CD4-positive, alpha-beta memory T cell (primary cell): ENCODE measurements around the gene SLC30A1. TPM values are rescaled to one million over a fixed set of nuclear protein-coding genes. Genes with fewer than 3 reads are reported as not detected.
A peak's percentile ranks its signal among the peaks of the same experiment; 100 is the strongest.

Experiments
- CTCF ChIA-PET: fragments of 350-600 bp; sonication (Branson Sonifier 250); formaldehyde crosslinking; loops from one replicate; lab custom pipeline; 2021; ENCODE audit warnings: inconsistent platforms; ENCODE audit not compliant: partially characterized antibody; lab: Charles Lee
- POLR2A ChIA-PET: fragments of 350-600 bp; sonication (Branson Sonifier 250); formaldehyde crosslinking; loops from one replicate; lab custom pipeline; 2021; ENCODE audit not compliant: partially characterized antibody; lab: Charles Lee
- DNase-seq, 5 donors: peaks; one replicate each; pipeline versions ENCODE4 v3.0.0 to v3.0.0-alpha.2; 2020 to 2022; ENCODE audit warnings: mixed read lengths in 1 of 5
- H3K27ac ChIP-seq: one replicate; pipeline ENCODE4 v1.7.0; 2013; ENCODE audit warnings: low read depth, low read length
- H3K27me3 ChIP-seq: 2 replicates; pipeline ENCODE4 v1.7.0; 2013; ENCODE audit warnings: mild to moderate bottlenecking, low read length, moderate library complexity; ENCODE audit not compliant: insufficient read depth
- H3K36me3 ChIP-seq: 2 replicates; pipeline ENCODE4 v1.7.0; 2013; ENCODE audit warnings: mild to moderate bottlenecking, low read length, moderate library complexity; ENCODE audit not compliant: insufficient read depth
- H3K4me1 ChIP-seq: 2 replicates; pipeline ENCODE4 v1.7.0; 2013; ENCODE audit warnings: mild to moderate bottlenecking, low read length, moderate library complexity; ENCODE audit not compliant: insufficient read depth
- H3K4me3 ChIP-seq, 2 donors: one replicate each; pipeline ENCODE4 v1.7.0; 2013; ENCODE audit warnings: low read length in 2 of 2, mild to moderate bottlenecking in 1 of 2
- H3K9me3 ChIP-seq, 2 donors: one replicate each; pipeline ENCODE4 v1.7.0; 2013; ENCODE audit warnings: low read length in 2 of 2, control low read depth in 1 of 2; ENCODE audit not compliant: control insufficient read depth in 1 of 2
- H3K27ac Mint-ChIP-seq, 7 donors: one replicate each; pipeline ENCODE4 v1.8.0; 2020 to 2021; ENCODE audit warnings: mixed read lengths in 7 of 7, mild to moderate bottlenecking in 6 of 7, inconsistent platforms in 3 of 7, moderate library complexity in 3 of 7
- H3K27me3 Mint-ChIP-seq, 2 donors: one replicate each; pipeline ENCODE4 v1.8.0; 2020 to 2021; ENCODE audit warnings: mixed read lengths in 2 of 2
- H3K36me3 Mint-ChIP-seq, 2 donors: one replicate each; pipeline ENCODE4 v1.8.0; 2020 to 2021; ENCODE audit warnings: mixed read lengths in 2 of 2, inconsistent platforms in 1 of 2, mild to moderate bottlenecking in 1 of 2
- H3K4me1 Mint-ChIP-seq, 4 donors: one replicate each; pipeline ENCODE4 v1.8.0; 2020 to 2021; ENCODE audit warnings: mixed read lengths in 4 of 4, mild to moderate bottlenecking in 1 of 4
- H3K4me3 Mint-ChIP-seq, 8 donors: one replicate each; pipeline ENCODE4 v1.8.0; 2020 to 2021; ENCODE audit warnings: mixed read lengths in 8 of 8, mild to moderate bottlenecking in 7 of 8, moderate library complexity in 6 of 8, inconsistent platforms in 3 of 8
- H3K9me3 Mint-ChIP-seq, 8 donors: one replicate each; pipeline ENCODE4 v1.8.0; 2020 to 2021; ENCODE audit warnings: mixed read lengths in 8 of 8, mild to moderate bottlenecking in 5 of 8, inconsistent platforms in 3 of 8, moderate library complexity in 1 of 8
- intact Hi-C: fragments of 100-400 bp; cut with micrococcal nuclease; formaldehyde crosslinking; loops from one replicate; pipeline ENCODE4 v1.15.1; 2023
- polyA plus RNA-seq, 2 donors: library from polyadenylated mRNA; unstranded; fragments of 300-500 nt; fragmentation: Illumina TruSeq; gene quantifications; one replicate each; pipeline ENCODE4 v1.2.3, GENCODE V29; 2021
- total RNA-seq, 2 experiments: library from RNA; stranded (reverse); gene quantifications; one replicate each; pipeline ENCODE4 v1.2.3, GENCODE V29; 2021

SLC30A1 gene
- total and polyA plus RNA-seq, 4 experiments from 2014 or later = 2.5 to 10.6 (median 6.3) TPM

- Mint-ChIP-seq H3K27ac (peak overlapping the region in 4 of 7 donors; percentile 3 to 57 (median 36)), H3K36me3 (no peaks in the 10 kb centered on the region), H3K9me3 (peaks cover 0 to 4% (median 0%) of the 10 kb centered on the region in 8 donors), H3K4me1 (peaks cover 8 to 28% (median 11%) of the 10 kb centered on the region in 4 donors), H3K27me3 (peaks cover 0 to 2% of the 10 kb centered on the region in 2 donors), H3K4me3 (peak overlapping the region in 4 of 8 donors; percentile 13 to 56 (median 35))
- H3K9me3 ChIP-seq = no peaks in the 10 kb centered on the region
- no peaks in the 10 kb centered on the region for H3K36me3 ChIP-seq
- ChIA-PET POLR2A (no interaction called here), CTCF (interaction anchor here (0.9 to 1.8 kb wide), 2 partner anchors 17 to 39 kb away, joined by 3 to 6 read pairs; no protein-coding TSS in a partner anchor)
- H3K27me3 ChIP-seq = no peaks in the 10 kb centered on the region
- H3K27ac ChIP-seq = no peak overlapping the region
- H3K4me1 ChIP-seq = peaks cover 18% of the 10 kb centered on the region
- intact Hi-C loops = loop anchor here (2.0 kb wide), 1 partner anchor 29 kb away; the partner anchor contains the start of gene SLC30A1
- H3K4me3 ChIP-seq = no peak overlapping the region
- no peak for DNase-seq
Measured at GRCh38 chr1:211607754-211608473, 29.0 kb upstream of the SLC30A1 start.

- H3K4me1 Mint-ChIP-seq = peaks cover 8 to 28% (median 11%) of the 10 kb centered on the region in 4 donors
- H3K27ac ChIP-seq = peak overlapping the region; percentile 22
- no peaks in the 10 kb centered on the region for H3K27me3 ChIP-seq
- ChIA-PET POLR2A (interaction anchor here (2.1 kb wide), 1 partner anchor 28 kb away, joined by 21 read pairs; the partner anchor contains the start of gene SLC30A1), CTCF (interaction anchor here (0.9 to 1.8 kb wide), 5 partner anchors 18 to 849 kb away, joined by 3 to 6 read pairs (median 4); partner anchors contain the start of gene SLC30A1)
- intact Hi-C loops = loop anchor here (2.0 kb wide), 1 partner anchor 28 kb away; the partner anchor contains the start of gene SLC30A1
- H3K4me3 Mint-ChIP-seq = peak overlapping the region; percentile 74 to 89 (median 84)
- H3K4me1 ChIP-seq = peaks cover 18% of the 10 kb centered on the region
- H3K9me3 ChIP-seq = no peaks in the 10 kb centered on the region
- peaks cover 1 to 2% of the 10 kb centered on the region in 2 donors for H3K27me3 Mint-ChIP-seq
- H3K4me3 ChIP-seq = peak overlapping the region; percentile 20 to 39
- no peaks in the 10 kb centered on the region for H3K36me3 ChIP-seq
- peak overlapping the region; percentile 18 to 94 (median 90) for H3K27ac Mint-ChIP-seq
- H3K9me3 Mint-ChIP-seq = peaks cover 0 to 4% (median 0%) of the 10 kb centered on the region in 8 donors
- H3K36me3 Mint-ChIP-seq = no peaks in the 10 kb centered on the region
- peak in 4 of 5 donors; percentile 20 to 22 (median 20) for DNase-seq
Measured at GRCh38 chr1:211606914-211607753, 28.2 kb upstream of the SLC30A1 start.

GRCh38 chr1:211606332-211606913 lies 27.5 kb upstream of the SLC30A1 start:
- peak in 4 of 5 donors; percentile 6 to 22 (median 20) for DNase-seq
- intact Hi-C loops = loop anchor here (2.0 kb wide), 1 partner anchor 28 kb away; the partner anchor contains the start of gene SLC30A1

GRCh38 chr1:211605603-211606331 lies 26.8 kb upstream of the SLC30A1 start:
- Histone ChIP-seq H3K27me3 (no peaks in the 10 kb centered on the region), H3K36me3 (no peaks in the 10 kb centered on the region), H3K4me1 (peaks cover 18% of the 10 kb centered on the region), H3K27ac (no peak overlapping the region), H3K9me3 (no peaks in the 10 kb centered on the region), H3K4me3 (peak overlapping the region in 1 of 2 donors; percentile 17)
- peaks cover 1 to 2% of the 10 kb centered on the region in 2 donors for H3K27me3 Mint-ChIP-seq
- intact Hi-C loops = loop anchor here (2.0 kb wide), 1 partner anchor 27 kb away; the partner anchor contains the start of gene SLC30A1
- DNase-seq = no peak
- ChIA-PET POLR2A (interaction anchor here (2.1 kb wide), 1 partner anchor 26 kb away, joined by 21 read pairs; the partner anchor contains the start of gene SLC30A1), CTCF (interaction anchor here (0.7 to 1.8 kb wide), 6 partner anchors 8 to 49 kb away, joined by 3 to 6 read pairs (median 4); partner anchors contain the start of gene SLC30A1)
- peaks cover 8 to 28% (median 11%) of the 10 kb centered on the region in 4 donors for H3K4me1 Mint-ChIP-seq
- peak overlapping the region in 4 of 7 donors; percentile 73 to 93 (median 90) for H3K27ac Mint-ChIP-seq
- no peaks in the 10 kb centered on the region for H3K36me3 Mint-ChIP-seq
- peak overlapping the region; percentile 2 to 89 (median 84) for H3K4me3 Mint-ChIP-seq
- peaks cover 0 to 4% (median 0%) of the 10 kb centered on the region in 8 donors for H3K9me3 Mint-ChIP-seq

More at GRCh38 chr1:211606332-211606913, 27.5 kb upstream of the SLC30A1 start:
- Mint-ChIP-seq H3K4me3 (peak overlapping the region; percentile 74 to 89 (median 84)), H3K27ac (peak overlapping the region; percentile 18 to 94 (median 90)), H3K27me3 (peaks cover 1 to 2% of the 10 kb centered on the region in 2 donors), H3K36me3 (no peaks in the 10 kb centered on the region), H3K4me1 (peaks cover 8 to 28% (median 11%) of the 10 kb centered on the region in 4 donors), H3K9me3 (peaks cover 0 to 4% (median 0%) of the 10 kb centered on the region in 8 donors)
- peaks cover 18% of the 10 kb centered on the region for H3K4me1 ChIP-seq
- H3K27me3 ChIP-seq = no peaks in the 10 kb centered on the region
- peak overlapping the region; percentile 22 for H3K27ac ChIP-seq
- H3K9me3 ChIP-seq = no peaks in the 10 kb centered on the region
- ChIA-PET CTCF (interaction anchor here (1.0 to 1.8 kb wide), 5 partner anchors 19 to 850 kb away, joined by 3 to 6 read pairs (median 4); partner anchors contain the start of gene SLC30A1), POLR2A (interaction anchor here (2.1 kb wide), 1 partner anchor 27 kb away, joined by 21 read pairs; the partner anchor contains the start of gene SLC30A1)
- H3K4me3 ChIP-seq = peak overlapping the region; percentile 20 to 39
- H3K36me3 ChIP-seq = no peaks in the 10 kb centered on the region

GRCh38 chr1:211605034-211605433 lies 26.1 kb upstream of the SLC30A1 start:
- Histone ChIP-seq H3K27me3 (no peaks in the 10 kb centered on the region), H3K36me3 (no peaks in the 10 kb centered on the region), H3K27ac (no peak overlapping the region), H3K4me3 (no peak overlapping the region), H3K4me1 (peaks cover 18% of the 10 kb centered on the region), H3K9me3 (no peaks in the 10 kb centered on the region)
- Mint-ChIP-seq H3K4me3 (no peak overlapping the region), H3K9me3 (peaks cover 0 to 4% (median 0%) of the 10 kb centered on the region in 8 donors), H3K27ac (no peak overlapping the region), H3K4me1 (peaks cover 8 to 28% (median 11%) of the 10 kb centered on the region in 4 donors), H3K36me3 (no peaks in the 10 kb centered on the region), H3K27me3 (peaks cover 1 to 2% of the 10 kb centered on the region in 2 donors)
- POLR2A ChIA-PET = interaction anchor here (2.1 kb wide), 1 partner anchor 26 kb away, joined by 21 read pairs; the partner anchor contains the start of gene SLC30A1
- no peak for DNase-seq
- CTCF ChIA-PET = interaction anchor here (0.7 to 1.7 kb wide), 3 partner anchors 9 to 49 kb away, joined by 3 to 4 read pairs (median 3); no protein-coding TSS in a partner anchor
- intact Hi-C loops = no loop called here

- Mint-ChIP-seq H3K4me1 (peaks cover 8 to 28% (median 11%) of the 10 kb centered on the region in 4 donors), H3K27me3 (peaks cover 1 to 2% of the 10 kb centered on the region in 2 donors), H3K4me3 (no peak overlapping the region), H3K9me3 (peaks cover 0 to 4% (median 0%) of the 10 kb centered on the region in 8 donors), H3K36me3 (no peaks in the 10 kb centered on the region), H3K27ac (no peak overlapping the region)
- Histone ChIP-seq H3K4me1 (peaks cover 18% of the 10 kb centered on the region), H3K27me3 (no peaks in the 10 kb centered on the region), H3K9me3 (no peaks in the 10 kb centered on the region), H3K27ac (no peak overlapping the region), H3K36me3 (no peaks in the 10 kb centered on the region), H3K4me3 (no peak overlapping the region)
- ChIA-PET POLR2A (no interaction called here), CTCF (no interaction called here)
- intact Hi-C loops = no loop called here
- no peak for DNase-seq
Measured at GRCh38 chr1:211604548-211604947, 25.6 kb upstream of the SLC30A1 start.
